ENCODE results near the gene AKT1. TPM values are rescaled to one million over a fixed set of nuclear protein-coding genes. Genes with fewer than 3 reads are reported as not detected.

Gene AKT1
- total and polyA plus RNA-seq, 2 experiments from 2014 or later = 19.2 to 78.7 TPM

- H3K4me3 ChIP-seq = no peak overlapping the region
- no peak overlapping the region for H2AFZ ChIP-seq
- H3K27ac ChIP-seq (ENCODE audit: low read depth) = no peak overlapping the region
- peaks cover 10% of the 10 kb centered on the region; the same call in 1 of the 2 replicates for H3K4me1 ChIP-seq (ENCODE audit: insufficient read depth)
- H3K27ac Mint-ChIP-seq = no peak overlapping the region
- H3K9me2 ChIP-seq (ENCODE audit: insufficient read depth) = no peaks in the 10 kb centered on the region
- no peak overlapping the region for H3K4me2 ChIP-seq
- peaks cover 9% of the 10 kb centered on the region; the same call in 2 of the 3 replicates for H3K4me1 Mint-ChIP-seq
- H3K36me3 Mint-ChIP-seq (ENCODE audit: low read depth) = peaks cover 3% of the 10 kb centered on the region; the same call in 1 of the 3 replicates
- ATAC-seq = no peak
- no peak overlapping the region for H3K4me3 Mint-ChIP-seq
- no peaks in the 10 kb centered on the region for H3K9me3 Mint-ChIP-seq
- no peaks in the 10 kb centered on the region; the same call in 1 of the 2 replicates for H3F3A ChIP-seq (replicated peaks; ENCODE audit: low read depth)
- peaks cover 9% of the 10 kb centered on the region for H3K27me3 Mint-ChIP-seq (ENCODE audit: insufficient read depth, low read depth, poor library complexity)
- DNase-seq (ENCODE audit: low spot score) = no peak
- no peaks in the 10 kb centered on the region for H3K27me3 ChIP-seq (ENCODE audit: insufficient read depth)
- no peaks in the 10 kb centered on the region for H3K79me2 ChIP-seq (replicated peaks; ENCODE audit: insufficient read depth)
- no peaks in the 10 kb centered on the region for H3K36me3 ChIP-seq (ENCODE audit: insufficient read depth)
- no peaks in the 10 kb centered on the region for H4K20me1 ChIP-seq (replicated peaks; ENCODE audit: insufficient read depth)
- TF ChIP-seq STAT1 (IDR thresholded peaks at IDR 0.05; ENCODE audit: unreplicated experiment) (no peak), EZH2 (IDR thresholded peaks at IDR 0.05; ENCODE audit: low read depth, unreplicated experiment) (no peak), CREB1 (CRISPR knock-in tag; IDR thresholded peaks at IDR 0.05; ENCODE audit: low read depth) (no peak), ZNF114 (CRISPR knock-in tag; IDR thresholded peaks at IDR 0.05) (no peak), NANOG (IDR thresholded peaks at IDR 0.05; ENCODE audit: borderline replicate concordance) (no peak), REST (IDR thresholded peaks at IDR 0.05; ENCODE audit: unreplicated experiment) (no peak), ZNF462 (CRISPR knock-in tag; IDR thresholded peaks at IDR 0.05) (no peak), ETS1 (IDR thresholded peaks at IDR 0.05) (no peak), EZH2phosphoT487 (IDR thresholded peaks at IDR 0.05; ENCODE audit: unreplicated experiment) (no peak), POLR2AphosphoS5 (IDR thresholded peaks at IDR 0.05; ENCODE audit: low read depth) (no peak), ZNF331 (CRISPR knock-in tag; IDR thresholded peaks at IDR 0.05; ENCODE audit: low read depth) (no peak), CTCF (conservative IDR thresholded peaks at IDR 0.05; ENCODE audit: low read depth in 2 of 2) (no peak), JUNB (IDR thresholded peaks at IDR 0.05; ENCODE audit: unreplicated experiment) (no peak)
These were observed 73.8 kb downstream of the AKT1 start for GRCh38 chr14:104721505-104722431.

All from GM23338 (cell line).